HG03097 (cell line): ENCODE measurements around the gene WDR53.
"Not testable (repeated sequence)": the region's sequence is repeated elsewhere in the genome, so short reads cannot be mapped to it uniquely, and the experiment has no call there.

Source experiments
- ATAC-seq: cut with Tn5 transposase; IDR thresholded peaks from one replicate; pipeline ENCODE4 v1.9.1; 2021; ENCODE audit not compliant: unreplicated experiment, low FRiP score

Gene WDR53

GRCh38 chr3:196563721-196564225 is 4.6 kb downstream of the WDR53 start:
- ATAC-seq: no peak

- ATAC-seq: no peak
Observed at GRCh38 chr3:196559826-196560225, 8.5 kb downstream of the WDR53 start.

GRCh38 chr3:196558476-196558875 is 9.9 kb downstream of the WDR53 start:
- ATAC-seq: no peak

- ATAC-seq: no peak
Observed at GRCh38 chr3:196557236-196557635, 11.1 kb downstream of the WDR53 start.

- no peak for ATAC-seq
Observed at GRCh38 chr3:196555295-196555694, 13.1 kb downstream of the WDR53 start.

- ATAC-seq: no peak
Observed at GRCh38 chr3:196554205-196554604, 14.1 kb downstream of the WDR53 start.

GRCh38 chr3:196553551-196553950 is 14.8 kb downstream of the WDR53 start:
- no peak for ATAC-seq

GRCh38 chr3:196552253-196552652 is 16.1 kb downstream of the WDR53 start:
- no peak for ATAC-seq

GRCh38 chr3:196550172-196550571 is 18.2 kb downstream of the WDR53 start:
- ATAC-seq: not testable (repeated sequence)

- ATAC-seq: not testable (repeated sequence)
Observed at GRCh38 chr3:196549312-196549711, 19.0 kb downstream of the WDR53 start.

GRCh38 chr3:196547067-196547466 is 21.3 kb downstream of the WDR53 start:
- no peak for ATAC-seq

GRCh38 chr3:196546537-196546936 is 21.8 kb downstream of the WDR53 start:
- no peak for ATAC-seq

GRCh38 chr3:196544491-196544992 is 23.8 kb downstream of the WDR53 start:
- ATAC-seq: no peak

- no peak for ATAC-seq
Observed at GRCh38 chr3:196541684-196542445, 26.5 kb downstream of the WDR53 start.

- no peak for ATAC-seq
Observed at GRCh38 chr3:196537319-196537984, 30.9 kb downstream of the WDR53 start.

GRCh38 chr3:196533260-196533681 is 35.1 kb downstream of the WDR53 start:
- no peak for ATAC-seq

GRCh38 chr3:196531418-196531817 is 36.9 kb downstream of the WDR53 start:
- no peak for ATAC-seq

- ATAC-seq: peak; percentile 66
Observed at GRCh38 chr3:196528639-196529233, 39.6 kb downstream of the WDR53 start.

GRCh38 chr3:196525141-196525540 is 43.2 kb downstream of the WDR53 start:
- ATAC-seq: no peak

- ATAC-seq: no peak
Observed at GRCh38 chr3:196524527-196524926, 43.8 kb downstream of the WDR53 start.

GRCh38 chr3:196523841-196524240 is 44.5 kb downstream of the WDR53 start:
- no peak for ATAC-seq
